ENCODE data around the gene AHI1. TPM values are rescaled to one million over a fixed set of nuclear protein-coding genes. Genes with fewer than 3 reads are reported as not detected.
A peak's percentile ranks its signal among the peaks of the same experiment; 100 is the strongest.

Gene AHI1
- total and polyA plus RNA-seq, 2 donors: 8.3 to 101 TPM

DNA sequence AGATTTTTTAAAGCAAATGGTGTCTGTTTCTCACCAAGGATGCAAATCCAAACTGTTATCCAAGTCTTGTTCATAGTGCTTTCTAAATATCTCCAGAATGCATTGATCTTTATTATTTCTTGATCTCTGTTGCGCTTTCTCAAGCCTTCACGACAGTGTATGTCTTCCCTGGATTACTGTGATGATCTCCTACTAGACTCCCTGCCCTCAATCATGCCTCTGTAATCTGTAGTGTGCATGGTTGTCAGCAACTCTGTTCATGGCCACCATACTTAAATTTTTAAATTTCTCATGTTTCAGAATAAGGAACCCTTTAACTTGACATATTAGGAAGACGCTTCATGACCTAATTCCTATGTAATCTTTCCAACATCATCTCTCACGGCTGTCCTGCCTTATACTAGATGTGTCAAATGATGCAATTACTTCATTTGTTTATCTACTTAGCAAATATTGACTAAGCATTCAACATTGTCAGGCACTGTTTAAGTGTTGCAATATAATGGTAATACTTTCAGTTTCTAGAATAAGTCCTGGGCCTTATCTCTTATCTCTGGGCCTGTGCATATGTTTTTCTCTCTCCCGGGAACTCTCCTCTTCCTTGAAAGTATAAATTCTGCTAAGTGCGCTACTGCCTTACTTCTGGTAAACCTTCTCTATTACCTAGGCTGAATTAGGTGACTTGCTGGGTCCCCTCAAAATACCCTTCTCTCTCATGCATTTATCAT is 25.6 kb upstream of the AHI1 start:
- no peak overlapping the region for H3K27ac ChIP-seq (ENCODE audit: low read depth)
- no peak for DNase-seq (ENCODE audit: extremely low spot score)
- H3K4me3 ChIP-seq (ENCODE audit: low read depth, low read length): no peak overlapping the region
- no peaks in the 10 kb centered on the region for H3K36me3 ChIP-seq (ENCODE audit: insufficient read depth)
- WGBS: 74% methylated on average over 6 of the region's 6 CpGs
- no peaks in the 10 kb centered on the region for H3K4me1 ChIP-seq (ENCODE audit: insufficient read depth)

DNA sequence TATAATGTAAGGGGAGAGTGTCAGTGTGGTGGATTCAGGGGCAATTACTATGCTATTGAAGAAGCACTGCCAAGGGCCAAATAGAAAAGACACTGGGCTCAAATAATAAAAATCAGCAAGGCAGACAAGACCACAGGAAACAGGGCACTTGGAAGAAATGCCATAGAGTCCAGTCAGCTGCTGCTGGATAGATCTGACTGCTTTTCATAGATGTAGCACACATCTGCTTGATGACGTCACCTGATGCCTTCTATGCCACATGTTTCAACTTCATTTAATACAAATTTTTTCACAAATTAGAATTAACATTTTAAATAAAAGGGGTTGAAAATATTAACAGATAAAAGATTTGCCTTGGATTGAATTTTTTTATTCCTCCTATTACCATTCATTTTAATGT is 23.9 kb upstream of the AHI1 start:
- WGBS: 86% methylated on average over 1 of the region's 1 CpG
- no peaks in the 10 kb centered on the region for H3K4me1 ChIP-seq (ENCODE audit: insufficient read depth)
- no peaks in the 10 kb centered on the region for H3K36me3 ChIP-seq (ENCODE audit: insufficient read depth)
- H3K4me3 ChIP-seq (ENCODE audit: low read depth, low read length): no peak overlapping the region
- no peak for DNase-seq (ENCODE audit: extremely low spot score)
- H3K27ac ChIP-seq (ENCODE audit: low read depth): no peak overlapping the region

DNA sequence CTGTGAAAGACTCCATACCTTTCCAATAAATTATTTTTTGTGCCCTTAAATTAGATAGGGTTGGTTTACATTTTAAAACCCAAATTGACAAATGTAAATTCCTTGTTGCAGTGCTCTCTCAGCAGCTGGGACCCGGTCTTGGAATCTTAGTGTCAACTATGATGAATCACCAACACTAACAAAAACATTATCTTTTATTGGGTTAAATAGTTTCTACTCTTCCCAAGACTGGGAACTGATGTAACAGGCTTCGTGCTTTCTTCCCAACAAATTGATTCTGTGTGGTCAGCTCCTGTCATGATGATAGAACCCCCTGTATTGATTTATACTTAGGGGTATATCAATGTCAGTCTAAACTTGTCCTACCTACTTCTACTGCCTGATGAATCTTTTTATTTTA is 23.2 kb upstream of the AHI1 start:
- no peak for DNase-seq (ENCODE audit: extremely low spot score)
- no peaks in the 10 kb centered on the region for H3K36me3 ChIP-seq (ENCODE audit: insufficient read depth)
- no peak overlapping the region for H3K27ac ChIP-seq (ENCODE audit: low read depth)
- H3K4me3 ChIP-seq (ENCODE audit: low read depth, low read length): no peak overlapping the region
- 39% methylated on average over 2 of the region's 2 CpGs for WGBS
- no peaks in the 10 kb centered on the region for H3K4me1 ChIP-seq (ENCODE audit: insufficient read depth)

DNA sequence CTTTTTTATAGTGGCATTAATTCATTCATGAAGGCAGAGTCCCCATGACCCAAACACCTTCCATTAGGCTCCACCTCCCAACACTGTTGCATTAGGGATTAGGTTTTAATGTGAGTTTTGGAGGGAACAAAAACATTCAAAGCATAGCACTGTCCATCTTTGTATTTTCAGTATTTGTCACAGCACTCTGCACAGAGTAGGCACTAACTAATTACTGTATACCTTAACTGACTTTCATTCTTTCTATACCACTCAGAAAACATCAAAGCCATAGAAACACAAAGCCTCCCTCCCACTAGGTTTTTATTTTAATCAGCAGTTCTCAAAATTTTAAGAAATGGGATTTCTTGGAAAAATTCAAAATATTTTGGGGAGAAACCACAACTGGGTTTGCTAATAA is 21.8 kb upstream of the AHI1 start:
- H3K27ac ChIP-seq (ENCODE audit: low read depth): no peak overlapping the region
- no peak for DNase-seq (ENCODE audit: extremely low spot score)
- no peaks in the 10 kb centered on the region for H3K4me1 ChIP-seq (ENCODE audit: insufficient read depth)
- no peak overlapping the region for H3K4me3 ChIP-seq (ENCODE audit: low read depth, low read length)
- H3K36me3 ChIP-seq (ENCODE audit: insufficient read depth): no peaks in the 10 kb centered on the region

DNA sequence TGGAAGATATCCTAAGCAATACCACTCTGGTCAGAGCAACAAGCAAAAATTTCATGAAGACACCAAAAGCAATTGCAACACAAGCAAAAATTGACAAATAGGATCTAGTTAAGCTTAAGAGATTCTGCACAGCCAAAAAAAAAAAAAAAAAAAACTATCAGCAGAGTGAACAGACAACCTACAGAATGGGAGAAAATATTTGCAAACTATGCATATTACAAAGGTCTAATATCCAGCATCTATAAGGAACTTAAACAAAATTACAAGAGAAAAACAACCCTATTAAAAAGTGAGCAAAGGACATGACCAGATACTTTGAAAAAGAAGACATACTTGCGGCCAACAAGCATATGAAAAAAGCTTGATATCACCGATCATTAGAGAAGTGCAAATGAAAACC is 20.0 kb upstream of the AHI1 start:
- DNase-seq (ENCODE audit: extremely low spot score): no peak
- Histone ChIP-seq H3K36me3 (ENCODE audit: insufficient read depth) (no peaks in the 10 kb centered on the region), H3K4me3 (ENCODE audit: low read depth, low read length) (no peak overlapping the region), H3K4me1 (ENCODE audit: insufficient read depth) (no peaks in the 10 kb centered on the region), H3K27ac (ENCODE audit: low read depth) (no peak overlapping the region)
- 96% methylated on average over 2 of the region's 2 CpGs for WGBS

DNA sequence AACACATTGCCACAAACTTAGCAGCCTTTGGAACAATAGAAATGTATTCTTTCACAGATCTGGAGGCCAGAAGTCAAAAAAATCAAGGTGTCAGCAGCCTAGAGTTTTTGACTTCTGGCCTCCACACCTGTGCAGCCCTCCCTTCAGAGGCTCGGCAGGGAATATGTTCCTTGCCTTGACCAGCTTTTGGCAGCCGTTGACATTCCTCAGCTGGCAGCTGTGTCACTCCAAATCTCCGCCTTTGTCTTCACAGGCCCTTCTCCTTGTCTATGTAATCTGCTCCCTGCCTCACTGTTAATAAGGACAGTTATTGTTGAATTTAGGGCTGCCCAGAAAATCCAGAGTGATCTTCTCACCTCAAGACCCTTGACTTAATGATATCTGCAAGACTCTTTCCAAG is 17.2 kb upstream of the AHI1 start:
- Histone ChIP-seq H3K36me3 (ENCODE audit: insufficient read depth) (no peaks in the 10 kb centered on the region), H3K27ac (ENCODE audit: low read depth) (no peak overlapping the region), H3K4me1 (ENCODE audit: insufficient read depth) (no peaks in the 10 kb centered on the region), H3K4me3 (ENCODE audit: low read depth, low read length) (no peak overlapping the region)
- DNase-seq (ENCODE audit: extremely low spot score): no peak
- WGBS: 70% methylated on average over 3 of the region's 3 CpGs

DNA sequence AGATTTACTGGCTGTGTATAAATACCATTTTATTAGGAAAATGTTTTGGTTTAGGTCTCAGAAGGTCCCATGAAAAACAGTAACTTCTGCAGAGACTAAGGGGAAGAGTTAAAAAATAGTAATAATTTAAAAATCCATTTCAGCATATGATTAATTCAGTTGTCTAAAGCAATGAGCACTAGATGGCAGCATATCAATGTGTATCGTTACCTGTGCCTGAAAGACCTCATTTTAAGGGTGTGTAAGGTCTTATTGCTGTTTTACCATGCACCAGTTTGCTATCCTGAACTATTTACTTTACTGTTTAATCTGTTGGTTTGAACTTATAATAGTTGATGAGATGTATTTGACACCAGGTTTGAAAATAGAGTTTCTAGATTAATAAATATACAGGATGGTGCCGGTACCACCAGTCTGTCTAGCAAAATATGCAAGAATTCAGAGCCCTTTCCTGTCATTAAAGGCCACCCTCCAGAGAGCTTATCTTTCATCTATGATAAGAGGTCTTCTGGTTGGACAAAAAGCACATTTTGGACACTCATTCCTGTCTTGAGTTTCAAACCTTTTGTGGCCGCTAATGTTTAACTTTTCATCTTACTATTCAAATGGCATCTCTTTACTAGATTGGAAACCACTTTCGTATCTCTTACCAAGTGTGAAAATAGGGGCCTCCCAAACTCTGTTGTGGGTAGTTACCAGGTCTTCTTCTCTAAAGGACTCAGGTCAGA is 8.9 kb upstream of the AHI1 start:
- DNase-seq (ENCODE audit: extremely low spot score): no peak
- Histone ChIP-seq H3K4me1 (ENCODE audit: insufficient read depth) (no peaks in the 10 kb centered on the region), H3K4me3 (ENCODE audit: low read depth, low read length) (no peak overlapping the region), H3K27ac (ENCODE audit: low read depth) (no peak overlapping the region), H3K36me3 (ENCODE audit: insufficient read depth) (no peaks in the 10 kb centered on the region)
- WGBS: 56% methylated on average over 4 of the region's 4 CpGs

DNA sequence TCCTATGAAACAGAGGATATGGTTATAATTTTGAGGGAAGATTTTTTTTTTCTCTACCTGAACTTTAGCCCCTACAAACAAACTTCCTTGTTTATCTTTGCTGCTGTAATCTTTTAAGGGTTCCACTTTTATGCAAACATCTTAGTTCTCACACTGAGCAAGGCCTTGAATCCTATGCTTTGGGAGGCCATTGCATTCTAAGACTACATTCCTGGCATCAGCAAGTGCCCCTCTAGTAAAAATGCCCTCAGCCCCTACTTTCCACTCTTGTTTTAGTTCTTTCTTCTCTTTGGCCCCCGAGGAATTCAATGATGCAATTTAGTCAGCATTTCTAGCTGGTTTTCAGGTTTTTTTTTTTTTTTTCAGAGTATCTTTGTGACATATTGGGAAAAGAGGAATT is 8.1 kb upstream of the AHI1 start:
- DNase-seq (ENCODE audit: extremely low spot score): no peak
- Histone ChIP-seq H3K4me3 (ENCODE audit: low read depth, low read length) (no peak overlapping the region), H3K4me1 (ENCODE audit: insufficient read depth) (no peaks in the 10 kb centered on the region), H3K27ac (ENCODE audit: low read depth) (no peak overlapping the region), H3K36me3 (ENCODE audit: insufficient read depth) (no peaks in the 10 kb centered on the region)
- WGBS: 48% methylated on average over 1 of the region's 1 CpG

DNA sequence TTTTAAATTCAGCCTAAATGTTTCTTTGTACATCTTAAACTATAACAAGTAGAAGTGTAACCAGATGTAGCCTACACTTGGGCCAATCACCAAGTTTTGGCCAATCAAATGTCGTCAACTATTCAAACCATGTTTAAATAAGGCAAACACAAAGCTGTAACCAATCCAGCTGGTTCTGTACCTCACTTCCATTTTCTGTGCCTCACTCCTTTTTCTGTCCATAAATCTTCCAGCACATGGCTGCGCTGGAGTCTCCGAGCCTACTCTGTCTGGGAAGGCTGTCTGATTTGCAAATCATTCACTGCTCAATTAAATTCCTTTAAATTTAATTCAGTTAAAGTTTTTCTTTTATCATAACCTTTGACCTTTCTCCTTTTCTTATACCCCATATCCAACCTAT is 7.7 kb upstream of the AHI1 start:
- no peak for DNase-seq (ENCODE audit: extremely low spot score)
- H3K4me3 ChIP-seq (ENCODE audit: low read depth, low read length): no peak overlapping the region
- no peaks in the 10 kb centered on the region for H3K36me3 ChIP-seq (ENCODE audit: insufficient read depth)
- WGBS: 91% methylated on average over 3 of the region's 3 CpGs
- H3K27ac ChIP-seq (ENCODE audit: low read depth): no peak overlapping the region
- no peaks in the 10 kb centered on the region for H3K4me1 ChIP-seq (ENCODE audit: insufficient read depth)

DNA sequence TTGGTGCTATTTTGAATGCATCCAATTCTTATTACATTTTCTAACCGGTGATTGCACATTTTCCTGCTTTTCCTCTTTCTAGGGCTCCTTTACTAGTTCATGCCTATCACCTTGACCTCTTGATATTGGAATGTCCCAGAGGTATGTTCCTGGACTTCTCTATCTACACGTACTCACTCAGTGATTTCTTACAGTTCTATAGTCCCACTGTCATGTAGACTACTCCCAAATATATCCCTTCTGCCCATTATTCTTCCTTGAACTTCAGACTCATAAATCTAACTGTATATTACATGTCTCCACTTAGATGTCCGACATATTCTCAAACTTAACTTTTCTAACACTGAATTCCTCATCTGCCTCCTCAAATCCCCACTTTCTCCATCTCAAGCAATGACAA is 7.2 kb upstream of the AHI1 start:
- H3K36me3 ChIP-seq (ENCODE audit: insufficient read depth): no peaks in the 10 kb centered on the region
- DNase-seq (ENCODE audit: extremely low spot score): no peak
- H3K27ac ChIP-seq (ENCODE audit: low read depth): no peak overlapping the region
- WGBS: 89% methylated on average over 3 of the region's 3 CpGs
- H3K4me1 ChIP-seq (ENCODE audit: insufficient read depth): no peaks in the 10 kb centered on the region
- no peak overlapping the region for H3K4me3 ChIP-seq (ENCODE audit: low read depth, low read length)

DNA sequence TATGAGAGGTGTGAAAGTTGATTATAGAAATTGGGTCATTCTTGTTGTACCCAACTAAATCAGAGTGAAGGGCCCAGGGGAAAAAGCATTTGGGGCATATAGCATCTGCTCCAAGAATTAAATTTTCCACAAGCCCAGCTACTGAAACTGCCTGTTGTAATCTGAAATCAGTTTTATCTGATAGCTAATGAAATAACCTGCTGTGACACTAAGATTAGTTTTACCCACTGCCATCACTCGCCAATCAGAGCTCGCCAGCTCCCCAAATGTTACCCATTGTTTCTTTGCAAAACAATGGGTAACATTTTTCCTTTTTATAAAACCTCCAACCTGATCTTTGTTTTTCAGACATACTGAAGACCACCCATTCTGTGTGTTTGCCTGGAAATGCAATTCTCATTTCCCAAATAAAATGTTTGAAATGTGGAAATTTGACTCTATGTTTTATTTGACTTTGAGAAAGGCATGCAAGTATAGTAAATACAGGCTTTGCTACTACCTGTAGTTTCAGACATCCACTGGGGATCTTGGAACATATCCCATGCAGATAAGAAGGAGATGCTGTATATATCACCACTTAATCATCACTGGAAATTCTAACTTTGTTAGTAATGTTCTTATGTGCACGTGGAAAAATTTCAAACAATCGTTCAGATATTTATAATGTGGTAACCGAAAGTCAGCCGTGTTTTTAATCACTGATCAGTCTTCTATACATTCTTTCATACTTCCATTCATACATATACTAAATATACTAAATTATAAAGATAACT is 6.3 kb upstream of the AHI1 start:
- Histone ChIP-seq H3K4me1 (ENCODE audit: insufficient read depth) (peaks cover 2% of the 10 kb centered on the region), H3K4me3 (ENCODE audit: low read depth, low read length) (no peak overlapping the region), H3K27ac (ENCODE audit: low read depth) (no peak overlapping the region), H3K36me3 (ENCODE audit: insufficient read depth) (no peaks in the 10 kb centered on the region)
- no peak for DNase-seq (ENCODE audit: extremely low spot score)
- 75% methylated on average over 6 of the region's 6 CpGs for WGBS

DNA sequence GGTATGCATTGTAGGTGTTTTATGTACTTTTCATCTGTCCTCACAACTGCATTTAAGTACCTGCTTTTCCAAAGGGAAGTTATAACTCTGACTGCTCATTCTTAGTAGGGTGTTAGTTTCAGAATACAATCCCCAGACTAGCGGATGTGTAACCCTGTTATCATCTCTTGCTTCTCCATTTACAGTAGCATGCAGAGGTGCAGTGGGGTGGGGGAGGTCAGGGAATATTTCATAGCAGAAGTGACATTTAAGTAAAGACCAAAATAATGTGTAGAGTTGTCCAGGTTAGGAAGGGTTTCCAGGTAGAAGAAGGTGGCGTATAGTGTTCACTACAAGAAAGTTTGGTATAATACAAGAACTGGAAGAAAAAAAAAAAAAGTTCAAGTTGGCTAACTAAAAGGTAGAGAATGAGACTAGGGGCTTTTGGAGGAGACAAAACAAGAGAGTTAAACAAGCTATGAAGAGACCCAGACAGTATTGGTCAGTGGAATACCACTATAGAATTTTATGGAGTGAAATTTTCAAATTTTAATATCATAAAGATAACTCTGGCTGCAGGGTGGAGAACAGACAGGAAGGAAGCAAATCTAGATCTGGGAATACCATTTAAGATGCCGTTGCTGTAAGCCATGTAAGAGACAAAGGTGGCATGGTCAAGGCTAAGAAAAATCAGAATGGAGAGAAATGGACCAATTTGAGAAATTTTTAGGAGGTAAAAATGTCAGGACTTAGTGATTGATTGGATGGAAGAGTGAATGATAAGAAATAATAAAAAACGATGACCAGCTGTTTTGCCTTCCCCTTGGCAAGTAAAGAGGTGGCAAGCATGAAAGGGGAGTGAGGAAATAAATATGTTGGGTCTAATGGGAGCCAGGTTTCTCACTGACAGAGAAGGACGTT is 2.2 kb upstream of the AHI1 start:
- no peaks in the 10 kb centered on the region for H3K36me3 ChIP-seq (ENCODE audit: insufficient read depth)
- no peak for DNase-seq (ENCODE audit: extremely low spot score)
- 82% methylated on average over 5 of the region's 5 CpGs for WGBS
- H3K4me3 ChIP-seq (ENCODE audit: low read depth, low read length): no peak overlapping the region
- H3K27ac ChIP-seq (ENCODE audit: low read depth): peak overlapping the region; percentile 29
- peaks cover 2% of the 10 kb centered on the region for H3K4me1 ChIP-seq (ENCODE audit: insufficient read depth)

DNA sequence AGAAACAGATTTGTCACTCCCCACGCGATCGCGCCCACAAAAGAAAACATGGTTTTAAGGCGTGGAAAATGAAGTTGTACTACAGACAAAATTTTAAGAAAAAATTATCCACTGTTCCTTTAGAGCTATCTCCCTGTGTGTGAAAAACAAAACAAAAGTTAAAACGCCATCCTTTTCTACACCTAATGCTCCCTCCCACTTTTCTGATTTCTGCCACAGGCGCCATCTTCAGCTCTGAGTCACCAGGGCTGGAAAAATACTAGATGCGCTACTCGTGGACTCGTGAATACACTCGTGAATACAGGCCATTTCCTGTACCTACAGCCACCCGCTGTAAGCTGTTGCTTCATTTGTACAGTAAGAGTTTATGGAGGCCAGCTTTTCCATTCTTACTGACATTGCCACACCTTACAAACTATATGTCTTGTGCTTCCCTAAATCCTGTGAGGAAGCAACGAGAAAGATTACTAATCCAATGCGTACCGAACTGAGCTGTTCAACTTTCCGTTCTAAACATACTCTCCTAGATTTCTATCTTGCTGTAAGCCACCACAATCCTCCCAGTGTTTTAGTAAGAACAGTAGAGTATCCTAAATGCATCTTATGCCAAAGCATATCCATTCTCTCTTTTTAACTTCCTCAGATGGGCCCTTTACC is 773 bp upstream of the AHI1 start:
- H3K36me3 ChIP-seq (ENCODE audit: insufficient read depth): no peaks in the 10 kb centered on the region
- peak overlapping the region; percentile 70 for H3K4me3 ChIP-seq (ENCODE audit: low read depth, low read length)
- DNase-seq (ENCODE audit: extremely low spot score): peak; percentile 86
- peaks cover 2% of the 10 kb centered on the region for H3K4me1 ChIP-seq (ENCODE audit: insufficient read depth)
- under 1% methylated on average over 16 of the region's 16 CpGs for WGBS
- H3K27ac ChIP-seq (ENCODE audit: low read depth): peak overlapping the region; percentile 89

Data from urinary bladder (tissue), 4 donors.